ENCODE measurements around the gene LDHB. TPM values are rescaled to one million over a fixed set of nuclear protein-coding genes. Genes with fewer than 3 reads are reported as not detected.
"Not testable (repeated sequence)": the region's sequence is repeated elsewhere in the genome, so short reads cannot be mapped to it uniquely, and the experiment has no call there.

The LDHB gene
- total RNA-seq, 2 experiments from 2014 or later: 1,684 to 1,884 TPM

DNA sequence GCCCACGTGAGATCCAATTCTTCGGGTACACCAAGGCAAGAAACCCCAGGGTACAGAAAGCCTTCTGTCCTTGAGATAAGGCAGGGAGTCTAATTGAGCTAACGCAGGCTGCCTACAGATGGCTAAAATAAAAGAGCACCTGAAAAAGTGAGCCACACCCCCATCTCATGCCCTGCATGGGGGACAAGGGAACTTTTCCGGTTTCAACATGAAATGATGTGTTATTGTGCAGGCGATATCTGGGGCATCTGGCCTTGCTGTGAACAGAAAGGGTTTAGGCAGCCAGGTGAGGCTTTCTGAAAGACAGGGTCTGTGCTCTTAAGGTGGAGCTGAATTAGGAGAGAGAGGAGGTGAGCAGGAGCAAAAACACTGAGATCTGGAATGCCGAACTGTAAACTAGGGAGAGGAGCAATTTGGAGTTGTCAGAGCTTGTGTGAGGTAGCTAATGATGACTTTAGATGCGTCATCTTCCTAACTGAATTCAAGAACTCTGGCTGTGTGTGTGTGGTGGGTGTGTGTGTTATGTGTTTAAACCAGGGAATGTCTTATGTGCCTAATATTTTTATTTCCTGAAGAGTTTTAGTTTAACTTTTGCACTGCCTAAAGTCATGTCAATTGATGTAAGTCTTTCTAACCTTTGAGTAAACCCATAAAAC is 20.1 kb upstream of the LDHB start:
- Mint-ChIP-seq H3K27ac (peak overlapping the region; percentile 69), H3K27me3 (no peaks in the 10 kb centered on the region), H3K4me3 (peak overlapping the region; percentile 24), H3K36me3 (no peaks in the 10 kb centered on the region), H3K4me1 (ENCODE audit: low read depth) (peaks cover 48% of the 10 kb centered on the region), H3K9me3 (no peaks in the 10 kb centered on the region)
- peak; percentile 28 for DNase-seq
- POLR2A ChIA-PET: interaction anchor here (1.2 to 6.0 kb wide), 2 partner anchors 20 to 240 kb away, joined by 3 to 28 read pairs; partner anchors contain the start of genes LDHB and PYROXD1
- CTCF ChIA-PET: interaction anchor here (0.8 to 2.1 kb wide), 5 partner anchors 20 to 169 kb away, joined by 3 to 8 read pairs (median 3); partner anchors contain the start of gene LDHB
- intact Hi-C loops (cut with micrococcal nuclease): loop anchor here (2.0 to 5.0 kb wide), 3 partner anchors 135 to 429 kb away; partner anchors contain the start of gene PYROXD1

DNA sequence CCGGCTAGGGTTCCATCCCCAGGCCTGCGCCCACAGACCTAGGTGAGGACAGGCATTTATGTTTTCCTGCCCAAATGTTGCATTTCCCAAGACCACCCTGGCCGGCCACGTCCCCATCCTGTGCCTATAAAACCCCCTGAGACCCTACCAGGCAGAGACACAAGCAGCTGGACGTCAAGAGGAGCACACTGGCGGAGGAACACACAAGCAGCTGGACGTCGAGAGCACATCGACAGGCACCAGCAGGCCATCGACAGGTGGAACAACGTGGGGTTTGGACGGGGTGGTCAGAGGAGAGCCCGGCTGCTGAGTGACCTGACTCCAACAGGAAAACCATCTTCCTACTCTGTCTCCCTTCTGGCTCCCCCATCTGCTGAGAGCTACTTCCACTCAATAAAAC is 19.6 kb upstream of the LDHB start:
- Mint-ChIP-seq H3K27ac (peak overlapping the region; percentile 69), H3K27me3 (no peaks in the 10 kb centered on the region), H3K36me3 (no peaks in the 10 kb centered on the region), H3K9me3 (no peaks in the 10 kb centered on the region), H3K4me1 (ENCODE audit: low read depth) (peaks cover 48% of the 10 kb centered on the region), H3K4me3 (peak overlapping the region; percentile 24)
- ChIA-PET POLR2A (interaction anchor here (1.0 to 6.0 kb wide), 3 partner anchors 20 to 240 kb away, joined by 3 to 28 read pairs (median 3); partner anchors contain the start of genes LDHB and PYROXD1), CTCF (interaction anchor here (1.4 to 2.1 kb wide), 2 partner anchors 20 to 109 kb away, joined by 3 to 8 read pairs; partner anchors contain the start of gene LDHB)
- intact Hi-C loops (cut with micrococcal nuclease): loop anchor here (5.0 kb wide), 2 partner anchors 135 to 240 kb away; partner anchors contain the start of gene PYROXD1
- no peak for DNase-seq

DNA sequence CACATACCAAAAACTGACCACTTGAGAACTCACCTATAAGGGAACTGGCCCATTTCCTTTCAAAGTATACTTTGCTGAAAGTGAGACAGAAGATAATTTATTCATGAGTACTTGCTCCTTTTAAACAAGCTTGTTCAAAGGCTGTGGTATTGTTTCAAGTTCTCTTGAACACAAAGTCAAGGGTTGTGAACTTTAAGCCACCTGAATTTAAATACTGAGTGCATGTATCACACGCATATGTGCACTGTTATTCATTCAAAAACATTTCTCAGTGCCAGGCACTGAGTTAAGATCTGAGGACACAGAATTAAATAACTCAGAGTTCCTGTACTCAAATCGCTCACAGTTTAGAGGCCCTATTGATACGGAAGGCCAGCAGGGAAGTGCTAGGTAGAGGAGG is 19.1 kb upstream of the LDHB start:
- H3K27me3 Mint-ChIP-seq: no peaks in the 10 kb centered on the region
- ChIA-PET CTCF (interaction anchor here (1.4 kb wide), 1 partner anchor 109 kb away, joined by 3 read pairs; no protein-coding TSS in a partner anchor), POLR2A (interaction anchor here (1.0 to 6.0 kb wide), 3 partner anchors 19 to 239 kb away, joined by 3 to 28 read pairs (median 3); partner anchors contain the start of genes LDHB and PYROXD1)
- H3K4me3 Mint-ChIP-seq: peak overlapping the region; percentile 24
- peak overlapping the region; percentile 69 for H3K27ac Mint-ChIP-seq
- no peaks in the 10 kb centered on the region for H3K9me3 Mint-ChIP-seq
- intact Hi-C loops (cut with micrococcal nuclease): loop anchor here (5.0 kb wide), 2 partner anchors 134 to 239 kb away; partner anchors contain the start of gene PYROXD1
- peaks cover 48% of the 10 kb centered on the region for H3K4me1 Mint-ChIP-seq (ENCODE audit: low read depth)
- H3K36me3 Mint-ChIP-seq: no peaks in the 10 kb centered on the region
- DNase-seq: no peak

DNA sequence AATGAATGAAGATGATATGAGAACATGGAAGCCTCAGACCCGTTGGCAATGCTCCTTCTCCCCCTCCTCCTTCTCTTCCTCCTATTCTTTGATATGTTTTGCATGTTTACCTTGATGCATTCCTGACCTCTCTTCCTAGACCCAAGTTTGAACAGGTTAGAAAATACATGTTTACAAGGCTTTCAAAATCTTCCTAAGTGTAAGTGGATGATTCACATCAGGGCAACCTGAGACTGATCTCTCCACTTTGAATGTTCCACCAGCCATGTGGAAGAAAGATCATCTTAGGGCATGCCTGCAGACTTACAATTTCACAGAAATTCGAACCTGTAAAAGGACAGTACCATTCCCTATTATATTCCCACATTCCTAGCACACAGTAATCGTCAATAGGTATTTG is 18.0 kb upstream of the LDHB start:
- no peaks in the 10 kb centered on the region for H3K9me3 Mint-ChIP-seq
- ChIA-PET CTCF (interaction anchor here (0.8 to 1.0 kb wide), 2 partner anchors 15 to 272 kb away, joined by 3 read pairs; no protein-coding TSS in a partner anchor), POLR2A (interaction anchor here (6.0 kb wide), 1 partner anchor 18 kb away, joined by 28 read pairs; the partner anchor contains the start of gene LDHB)
- no peak for DNase-seq
- H3K27ac Mint-ChIP-seq: no peak overlapping the region
- H3K36me3 Mint-ChIP-seq: no peaks in the 10 kb centered on the region
- H3K27me3 Mint-ChIP-seq: no peaks in the 10 kb centered on the region
- no peak overlapping the region for H3K4me3 Mint-ChIP-seq
- H3K4me1 Mint-ChIP-seq (ENCODE audit: low read depth): peaks cover 48% of the 10 kb centered on the region
- intact Hi-C loops (cut with micrococcal nuclease): loop anchor here (5.0 kb wide), 2 partner anchors 133 to 238 kb away; partner anchors contain the start of gene PYROXD1

DNA sequence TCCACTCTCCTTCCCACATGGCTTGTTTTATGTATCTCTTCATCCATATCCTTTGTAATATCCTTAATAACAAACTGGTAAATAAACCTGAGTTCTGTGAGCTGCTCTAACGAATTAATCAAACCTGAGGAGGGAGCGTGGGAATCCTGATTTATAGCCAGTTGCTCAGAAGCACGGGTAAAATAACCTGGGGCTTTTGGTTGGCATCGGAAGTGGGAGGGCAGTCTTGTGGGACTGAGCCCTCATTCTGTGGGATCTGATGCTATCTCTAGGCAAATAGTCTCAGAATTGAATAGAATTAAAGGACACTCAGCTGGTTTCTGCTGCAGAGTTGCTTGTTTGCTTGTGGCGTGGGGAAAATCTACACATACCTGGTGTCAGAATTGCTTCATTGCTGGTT is 17.5 kb upstream of the LDHB start:
- no peak for DNase-seq
- H3K4me1 Mint-ChIP-seq (ENCODE audit: low read depth): peaks cover 45% of the 10 kb centered on the region
- ChIA-PET POLR2A (interaction anchor here (6.0 kb wide), 1 partner anchor 18 kb away, joined by 28 read pairs; the partner anchor contains the start of gene LDHB), CTCF (interaction anchor here (0.8 kb wide), 1 partner anchor 14 kb away, joined by 3 read pairs; no protein-coding TSS in a partner anchor)
- intact Hi-C loops (cut with micrococcal nuclease): loop anchor here (5.0 kb wide), 2 partner anchors 133 to 238 kb away; partner anchors contain the start of gene PYROXD1
- H3K9me3 Mint-ChIP-seq: no peaks in the 10 kb centered on the region
- H3K36me3 Mint-ChIP-seq: no peaks in the 10 kb centered on the region
- H3K27me3 Mint-ChIP-seq: no peaks in the 10 kb centered on the region
- no peak overlapping the region for H3K4me3 Mint-ChIP-seq
- H3K27ac Mint-ChIP-seq: no peak overlapping the region

DNA sequence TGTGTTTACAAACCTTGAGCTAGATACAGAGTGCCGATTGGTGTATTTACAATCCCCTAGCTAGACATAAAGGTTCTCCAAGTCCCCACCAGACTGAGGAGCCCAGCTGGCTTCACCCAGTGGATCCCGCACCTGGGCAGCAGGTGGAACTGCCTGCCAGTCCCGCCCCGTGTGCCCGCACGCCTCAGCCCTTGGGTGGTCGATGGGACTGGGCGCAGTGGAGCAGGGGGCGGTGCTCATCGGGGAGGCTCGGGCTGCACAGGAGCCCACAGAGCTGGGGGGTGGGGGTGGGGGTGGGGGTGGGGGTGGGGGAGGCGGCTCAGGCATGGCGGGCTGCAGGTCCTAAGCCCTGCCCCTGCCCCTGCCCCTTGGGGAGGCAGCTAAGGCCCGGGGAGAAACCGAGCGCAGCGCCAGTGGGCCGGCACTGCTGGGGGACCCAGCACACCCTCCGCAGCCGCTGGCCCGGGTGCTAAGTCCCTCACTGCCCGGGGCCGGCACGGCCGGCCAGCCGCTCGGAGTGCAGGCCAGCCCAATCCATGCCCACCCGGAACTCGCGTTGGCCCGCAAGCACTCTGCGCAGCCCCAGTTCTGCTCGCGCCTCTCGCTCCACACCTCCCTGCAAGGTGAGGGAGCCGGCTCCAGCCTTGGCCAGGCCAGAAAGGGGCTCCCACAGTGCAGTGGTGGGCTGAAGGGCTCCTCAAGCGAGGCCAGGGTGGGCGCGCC is 16.3 kb upstream of the LDHB start:
- CTCF ChIA-PET; H3K27ac Mint-ChIP-seq; intact Hi-C loops (cut with micrococcal nuclease); POLR2A ChIA-PET; H3K9me3 Mint-ChIP-seq; H3K36me3 Mint-ChIP-seq; H3K27me3 Mint-ChIP-seq; DNase-seq; H3K4me3 Mint-ChIP-seq: not testable (repeated sequence)
- peaks cover 34% of the 10 kb centered on the region for H3K4me1 Mint-ChIP-seq (ENCODE audit: low read depth)

DNA sequence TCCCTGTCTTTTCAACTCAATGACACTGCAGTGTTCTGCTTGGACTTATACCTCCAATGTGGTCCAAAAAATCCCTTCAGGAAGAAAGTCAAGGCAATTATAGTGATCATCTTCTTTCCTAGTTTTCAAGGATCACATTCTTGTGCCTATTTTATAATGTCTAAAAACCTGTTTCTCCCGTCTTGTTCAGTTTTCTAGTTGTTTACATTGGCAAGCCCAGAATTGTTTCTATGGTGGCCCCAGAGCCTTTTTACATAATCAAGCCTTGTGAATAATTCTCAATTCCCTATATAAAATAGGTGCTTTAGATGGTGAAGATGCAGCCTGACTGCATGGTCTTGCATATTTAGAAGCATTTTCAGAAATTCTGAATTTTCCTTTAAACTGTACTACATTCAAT is 14.5 kb upstream of the LDHB start:
- Mint-ChIP-seq H3K27ac (no peak overlapping the region), H3K4me3 (no peak overlapping the region), H3K9me3 (no peaks in the 10 kb centered on the region), H3K4me1 (ENCODE audit: low read depth) (peaks cover 16% of the 10 kb centered on the region), H3K27me3 (no peaks in the 10 kb centered on the region), H3K36me3 (no peaks in the 10 kb centered on the region)
- CTCF ChIA-PET: interaction anchor here (2.8 kb wide), 1 partner anchor 8 kb away, joined by 9 read pairs; no protein-coding TSS in a partner anchor
- POLR2A ChIA-PET: no interaction called here
- intact Hi-C loops (cut with micrococcal nuclease): no loop called here
- DNase-seq: no peak

DNA sequence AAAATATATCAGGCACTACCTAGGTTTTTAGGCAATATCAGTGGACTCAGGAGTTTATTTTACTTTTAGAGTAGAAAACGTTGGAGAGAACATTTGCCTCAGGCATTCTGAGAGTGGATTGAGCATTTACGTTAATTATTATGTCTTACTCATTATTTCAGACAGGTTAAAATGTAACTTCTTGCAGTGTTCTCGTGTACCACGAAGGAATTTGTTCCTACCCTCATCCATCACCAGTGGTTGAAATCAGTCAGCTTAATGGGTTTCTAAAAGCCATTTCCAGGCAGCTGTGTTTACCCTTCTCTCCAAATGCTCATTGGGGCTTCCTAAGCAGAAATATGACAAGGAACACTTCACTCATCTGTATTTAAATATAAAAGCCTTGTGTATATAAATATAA is 9.1 kb upstream of the LDHB start:
- Mint-ChIP-seq H3K4me1 (ENCODE audit: low read depth) (no peaks in the 10 kb centered on the region), H3K27me3 (no peaks in the 10 kb centered on the region), H3K9me3 (no peaks in the 10 kb centered on the region), H3K36me3 (no peaks in the 10 kb centered on the region), H3K27ac (no peak overlapping the region), H3K4me3 (no peak overlapping the region)
- CTCF ChIA-PET: interaction anchor here (1.0 kb wide), 1 partner anchor 14 kb away, joined by 4 read pairs; no protein-coding TSS in a partner anchor
- intact Hi-C loops (cut with micrococcal nuclease): no loop called here
- POLR2A ChIA-PET: no interaction called here
- DNase-seq: no peak

DNA sequence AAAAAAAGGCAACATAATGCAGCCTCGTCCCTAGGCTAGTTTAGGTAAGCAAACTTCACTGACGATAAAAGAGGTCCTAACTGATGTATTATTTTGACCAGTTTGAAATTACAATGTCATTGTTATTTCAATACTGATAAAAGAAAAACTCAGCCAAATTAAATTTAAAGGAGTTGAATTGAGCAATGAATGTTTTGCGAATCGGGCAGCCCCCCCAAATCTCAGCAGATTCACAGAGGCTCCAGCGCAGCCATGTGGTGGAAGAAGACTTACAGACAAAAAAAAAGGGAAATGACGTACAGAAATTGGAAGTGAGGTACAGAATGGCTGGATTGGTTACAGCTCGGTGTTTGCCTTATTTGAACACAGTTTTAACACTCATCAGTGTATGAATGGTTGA is 8.2 kb upstream of the LDHB start:
- Mint-ChIP-seq H3K4me3 (no peak overlapping the region), H3K9me3 (no peaks in the 10 kb centered on the region), H3K27ac (no peak overlapping the region), H3K27me3 (no peaks in the 10 kb centered on the region), H3K4me1 (ENCODE audit: low read depth) (peaks cover 2% of the 10 kb centered on the region), H3K36me3 (no peaks in the 10 kb centered on the region)
- DNase-seq: no peak
- intact Hi-C loops (cut with micrococcal nuclease): no loop called here
- ChIA-PET POLR2A (no interaction called here), CTCF (interaction anchor here (1.0 kb wide), 1 partner anchor 15 kb away, joined by 4 read pairs; no protein-coding TSS in a partner anchor)

DNA sequence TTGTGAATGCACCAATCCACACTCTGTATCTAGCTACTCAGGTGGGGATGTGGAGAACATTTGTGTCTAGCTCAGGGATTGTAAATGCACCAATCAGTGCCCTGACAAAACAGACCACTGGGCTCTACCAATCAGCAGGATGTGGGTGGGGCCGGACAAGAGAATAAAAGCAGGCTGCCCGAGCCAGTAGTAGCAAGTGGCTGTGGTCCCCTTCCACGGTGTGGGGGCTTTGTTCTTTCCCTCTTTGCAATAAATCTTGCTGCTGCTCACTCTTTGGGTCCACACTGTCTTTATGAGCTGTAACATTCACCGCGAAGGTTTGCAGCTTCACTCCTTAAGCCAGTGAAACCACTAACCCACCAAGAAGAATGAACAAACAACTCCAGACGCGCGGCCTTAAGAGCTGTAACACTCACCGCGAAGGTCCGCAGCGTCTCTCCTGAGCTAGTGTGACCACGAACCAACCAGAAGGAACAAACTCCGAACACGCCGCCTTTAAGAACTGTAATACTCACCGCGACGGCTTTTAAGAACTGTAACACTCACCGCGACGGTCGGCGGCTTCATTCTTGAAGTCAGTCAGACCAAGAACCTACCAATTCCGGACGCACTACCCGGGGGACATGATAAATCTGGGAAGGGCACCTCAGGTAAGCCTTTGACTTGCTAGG is 4.6 kb upstream of the LDHB start:
- ChIA-PET POLR2A (no interaction called here), CTCF (no interaction called here)
- intact Hi-C loops (cut with micrococcal nuclease): no loop called here
- Mint-ChIP-seq H3K4me1 (ENCODE audit: low read depth) (peaks cover 25% of the 10 kb centered on the region), H3K36me3 (peaks cover 3% of the 10 kb centered on the region), H3K27ac (no peak overlapping the region), H3K27me3 (no peaks in the 10 kb centered on the region), H3K9me3 (no peaks in the 10 kb centered on the region), H3K4me3 (no peak overlapping the region)
- DNase-seq: no peak

DNA sequence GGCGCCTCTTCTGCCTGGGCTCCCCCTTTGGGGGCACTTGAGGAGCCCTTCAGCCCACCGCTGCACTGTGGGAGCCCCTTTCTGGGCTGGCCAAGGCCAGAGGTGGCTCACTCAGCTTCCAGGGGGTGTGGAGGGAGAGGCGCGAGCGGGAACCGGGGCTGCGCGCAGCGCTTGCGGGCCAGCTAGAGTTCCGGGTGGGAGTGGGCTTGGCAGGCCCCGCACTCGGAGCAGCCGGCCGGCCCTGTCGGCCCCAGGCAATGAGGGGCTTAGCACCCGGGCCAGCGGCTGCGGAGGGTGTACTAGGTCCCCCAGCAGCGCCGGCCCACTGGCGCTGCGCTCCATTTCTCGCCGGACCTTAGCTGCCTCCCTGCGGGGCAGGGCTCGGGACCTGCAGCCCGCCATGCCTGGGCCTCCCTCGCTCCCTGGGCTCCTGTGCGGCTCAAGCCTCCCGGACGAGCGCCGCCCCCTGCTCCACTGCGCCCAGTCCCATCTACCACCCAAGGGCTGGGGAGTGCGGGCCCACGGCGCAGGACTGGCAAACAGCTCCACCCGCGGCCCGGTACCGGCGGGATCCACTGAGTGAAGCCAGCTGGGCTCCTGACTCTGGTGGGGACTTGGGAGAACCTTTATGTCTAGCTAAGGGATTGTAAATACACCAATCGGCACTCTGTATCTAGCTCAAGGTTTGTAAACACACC is 3.9 kb upstream of the LDHB start:
- H3K36me3 Mint-ChIP-seq; H3K4me3 Mint-ChIP-seq; intact Hi-C loops (cut with micrococcal nuclease); H3K27ac Mint-ChIP-seq; H3K9me3 Mint-ChIP-seq; DNase-seq; H3K27me3 Mint-ChIP-seq: not testable (repeated sequence)
- POLR2A ChIA-PET: interaction anchor here (1.2 kb wide), 1 partner anchor 9 kb away, joined by 3 read pairs; no protein-coding TSS in a partner anchor
- H3K4me1 Mint-ChIP-seq (ENCODE audit: low read depth): peaks cover 25% of the 10 kb centered on the region
- CTCF ChIA-PET: interaction anchor here (1.0 to 1.3 kb wide), 3 partner anchors 14 to 365 kb away, joined by 3 to 9 read pairs (median 4); no protein-coding TSS in a partner anchor
